K562 (cell line): ENCODE measurements around the gene TCF12. TPM values are rescaled to one million over a fixed set of nuclear protein-coding genes. Genes with fewer than 3 reads are reported as not detected.

Source experiments
- CTBP1 ChIP-seq: fragments of 450-650 bp; IDR thresholded peaks from 2 replicates; pipeline ENCODE4 v1.6.1; 2016; ENCODE audit warnings: borderline replicate concordance
- KAT2B ChIP-seq: IDR thresholded peaks from one replicate; pipeline ENCODE4 v1.6.1; 2012; ENCODE audit warnings: low read depth, mild to moderate bottlenecking, control low read depth, inconsistent platforms, low read length, moderate library complexity
- MLX ChIP-seq, 2 experiments: fragments of 450-650 bp in 1 of 2; sonication (generic) in 1 of 2; formaldehyde crosslinking; conservative IDR thresholded peaks; 2 replicates each; pipeline versions ENCODE4 v1.4.0 to v1.8.1; 2020 to 2022; ENCODE audit warnings: mild to moderate bottlenecking in 1 of 2, missing genetic modification reagents in 1 of 2
- POLR2G ChIP-seq: fragments of 200-400 bp; formaldehyde crosslinking; IDR thresholded peaks from 2 replicates; pipeline ENCODE4 v1.6.1; 2017; ENCODE audit warnings: low read depth, mild to moderate bottlenecking, antibody characterized with exemption, low read length, moderate library complexity
- POU5F1 ChIP-seq: fragments of 150-350 bp; IDR thresholded peaks from 2 replicates; pipeline ENCODE4 v1.6.1; 2014; ENCODE audit warnings: borderline replicate concordance, low read length, low read depth, mild to moderate bottlenecking; ENCODE audit not compliant: partially characterized antibody
- RBBP5 ChIP-seq: fragments of 200-600 bp; sonication (generic); IDR thresholded peaks from 2 replicates; pipeline ENCODE4 v1.6.1; 2012; ENCODE audit warnings: borderline replicate concordance, mild to moderate bottlenecking, low read length, control low read depth, inconsistent platforms; ENCODE audit not compliant: insufficient read depth, poor library complexity, severe bottlenecking
- RFX5 ChIP-seq: IDR thresholded peaks from 2 replicates; pipeline ENCODE4 v1.6.1; 2011; ENCODE audit warnings: low read depth, mild to moderate bottlenecking, improper control_type of control experiment, low read length
- RREB1 ChIP-seq: fragments of 250-450 bp; sonication (Bioruptor Pico); IDR thresholded peaks from 2 replicates; pipeline ENCODE4 v1.4.0; 2020
- TAF15 ChIP-seq: fragments of 200-400 bp; formaldehyde crosslinking; IDR thresholded peaks from 2 replicates; pipeline ENCODE4 v1.6.1; 2017; ENCODE audit warnings: mild to moderate bottlenecking, low read depth, low read length, moderate library complexity
- XRCC3 ChIP-seq: fragments of 450-650 bp; IDR thresholded peaks from 2 replicates; pipeline ENCODE4 v1.6.1; 2017; ENCODE audit warnings: mild to moderate bottlenecking, moderate library complexity
- ZKSCAN3 ChIP-seq: fragments of 250-450 bp; sonication (Bioruptor Pico); IDR thresholded peaks from 2 replicates; pipeline ENCODE4 v1.4.0; 2020
- ZNF274 ChIP-seq: IDR thresholded peaks from 2 replicates; pipeline ENCODE4 v1.6.1; 2011; ENCODE audit warnings: low read depth, mild to moderate bottlenecking, low read length, moderate library complexity, borderline replicate concordance
- ZNF695 ChIP-seq: fragments of 450-650 bp; formaldehyde crosslinking; IDR thresholded peaks from 2 replicates; pipeline ENCODE4 v1.4.0; 2020; ENCODE audit warnings: mild to moderate bottlenecking, moderate library complexity
- ZZZ3 ChIP-seq: fragments of 450-650 bp; IDR thresholded peaks from 2 replicates; pipeline ENCODE4 v1.6.1; 2016; ENCODE audit warnings: antibody characterized with exemption, mild to moderate bottlenecking, moderate library complexity
- polyA plus RNA-seq, 8 experiments: library from polyadenylated mRNA; depleted of rRNA in 4 of 8; stranded (reverse) in 5 of 8; unstranded in 3 of 8; fragments of >200 nt; fragmentation: Nextera tagmentation in 2 of 8; fragmentation: Illumina TruSeq in 1 of 8; extraction: Ambion mirVana in 2 of 8; extraction: Trizol in 1 of 8; gene quantifications; 2 replicates each; pipeline versions ENCODE4 v1.2.1 to v1.2.3, GENCODE V29; 2011 to 2014; ENCODE audit warnings: inconsistent platforms in 1 of 8, missing spikeins in 1 of 8
- total RNA-seq, 7 experiments: library from RNA; depleted of rRNA in 6 of 7; stranded (reverse); fragments of >200 nt in 6 of 7; fragmentation: Illumina TruSeq in 2 of 7; extraction: Trizol in 2 of 7; gene quantifications; 2 replicates each; pipeline versions ENCODE4 v1.2.1 to v1.2.3, GENCODE V29; 2011 to 2021; ENCODE audit warnings: low replicate concordance in 1 of 7
- TF ChIP-seq, protein P1 (sequence below): fragments of 450-650 bp; formaldehyde crosslinking; IDR thresholded peaks from 2 replicates; pipeline ENCODE4 v1.4.0; 2022; ENCODE audit warnings: mild to moderate bottlenecking, moderate library complexity
- TF ChIP-seq, protein P2 (sequence below): fragments of 250-450 bp; sonication (Bioruptor Pico); IDR thresholded peaks from 2 replicates; pipeline ENCODE4 v1.8.0; 2021; ENCODE audit warnings: moderate library complexity, mild to moderate bottlenecking, inconsistent platforms
- TF ChIP-seq, protein P3 (sequence below): IDR thresholded peaks from 2 replicates; pipeline ENCODE4 v1.6.1; 2012; ENCODE audit warnings: low read depth, low read length, improper control_type of control experiment, borderline replicate concordance

TCF12 gene
- total and polyA plus RNA-seq, 9 of the 15 experiments (the other 6 are each of a cell fraction or from before 2014, with no cell fraction given) = 10.5 to 132 (median 52.9) TPM

GRCh38 chr15:56919031-56919608 is 676 bp downstream of the TCF12 start (continued):
- no peak for TF ChIP-seq ZNF274
- TF ChIP-seq RREB1 (CRISPR knock-in tag) = 0 out of 2 replicates have a peak, but pooled peaks have one; percentile 10
- TF ChIP-seq, protein P1, sequence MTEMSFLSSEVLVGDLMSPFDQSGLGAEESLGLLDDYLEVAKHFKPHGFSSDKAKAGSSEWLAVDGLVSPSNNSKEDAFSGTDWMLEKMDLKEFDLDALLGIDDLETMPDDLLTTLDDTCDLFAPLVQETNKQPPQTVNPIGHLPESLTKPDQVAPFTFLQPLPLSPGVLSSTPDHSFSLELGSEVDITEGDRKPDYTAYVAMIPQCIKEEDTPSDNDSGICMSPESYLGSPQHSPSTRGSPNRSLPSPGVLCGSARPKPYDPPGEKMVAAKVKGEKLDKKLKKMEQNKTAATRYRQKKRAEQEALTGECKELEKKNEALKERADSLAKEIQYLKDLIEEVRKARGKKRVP (CRISPR knock-in tag) = no peak
- peak; percentile 88 for TF ChIP-seq RBBP5
- no peak for TF ChIP-seq ZKSCAN3 (CRISPR knock-in tag)
- peak; percentile 83 for TF ChIP-seq POLR2G
- no peak for TF ChIP-seq TAF15
- TF ChIP-seq CTBP1 = 0 out of 2 replicates have a peak, but pooled peaks have one; percentile 40
- TF ChIP-seq XRCC3 = no peak
- no peak for TF ChIP-seq MLX (CRISPR knock-in tag; conservative IDR thresholded peaks at IDR 0.05)
- TF ChIP-seq, protein P2, sequence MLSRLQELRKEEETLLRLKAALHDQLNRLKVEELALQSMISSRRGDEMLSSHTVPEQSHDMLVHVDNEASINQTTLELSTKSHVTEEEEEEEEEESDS (CRISPR knock-in tag) = no peak
- TF ChIP-seq POU5F1 = no peak
- TF ChIP-seq, protein P3, sequence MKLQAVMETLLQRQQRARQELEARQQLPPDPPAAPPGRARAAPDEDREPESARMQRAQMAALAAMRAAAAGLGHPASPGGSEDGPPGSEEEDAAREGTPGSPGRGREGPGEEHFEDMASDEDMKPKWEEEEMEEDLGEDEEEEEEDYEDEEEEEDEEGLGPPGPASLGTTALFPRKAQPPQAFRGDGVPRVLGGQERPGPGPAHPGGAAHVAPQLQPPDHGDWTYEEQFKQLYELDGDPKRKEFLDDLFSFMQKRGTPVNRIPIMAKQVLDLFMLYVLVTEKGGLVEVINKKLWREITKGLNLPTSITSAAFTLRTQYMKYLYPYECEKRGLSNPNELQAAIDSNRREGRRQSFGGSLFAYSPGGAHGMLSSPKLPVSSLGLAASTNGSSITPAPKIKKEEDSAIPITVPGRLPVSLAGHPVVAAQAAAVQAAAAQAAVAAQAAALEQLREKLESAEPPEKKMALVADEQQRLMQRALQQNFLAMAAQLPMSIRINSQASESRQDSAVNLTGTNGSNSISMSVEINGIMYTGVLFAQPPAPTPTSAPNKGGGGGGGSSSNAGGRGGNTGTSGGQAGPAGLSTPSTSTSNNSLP = no peak
- TF ChIP-seq ZZZ3 = no peak
- no peak for TF ChIP-seq RFX5
- TF ChIP-seq ZNF695 = no peak
- TF ChIP-seq KAT2B = no peak
